NCI-H128 (cell line): ENCODE data around the gene NEURL1B.
"Not testable (repeated sequence)": the region's sequence is repeated elsewhere in the genome, so short reads cannot be mapped to it uniquely, and the experiment has no call there.

Experiments
- DNase-seq: peaks from one replicate; lab custom pipeline; 2025; ENCODE audit not compliant: unreplicated experiment; lab: John Stamatoyannopoulos, UW

Gene NEURL1B

GRCh38 chr5:172676914-172677475, 35.9 kb downstream of the NEURL1B start:
- DNase-seq, result no peak

GRCh38 chr5:172678362-172678874, 37.4 kb downstream of the NEURL1B start:
- not testable (repeated sequence) for DNase-seq

DNA sequence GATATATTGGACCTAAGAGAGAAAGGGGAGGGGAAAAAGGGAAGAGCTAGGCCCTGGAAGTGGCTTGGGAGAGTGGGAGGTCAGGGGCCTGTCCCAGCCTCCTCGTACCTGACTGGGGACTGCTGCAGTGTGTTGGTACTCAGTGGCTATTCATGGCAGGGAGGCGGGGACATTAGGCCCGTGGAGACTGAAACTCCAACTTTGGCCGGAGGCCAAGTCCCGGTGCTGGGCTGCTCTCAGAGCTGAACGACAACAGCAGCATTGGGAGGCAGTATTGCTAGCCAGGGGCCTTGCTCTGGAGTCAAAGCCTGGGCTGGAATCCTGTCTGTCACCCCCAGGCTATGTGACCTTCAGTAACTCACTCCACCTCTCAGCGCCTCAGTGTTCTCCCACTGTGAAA, 37.8 kb downstream of the NEURL1B start:
- DNase-seq, result no peak

GRCh38 chr5:172679628-172680212, 38.7 kb downstream of the NEURL1B start:
- DNase-seq, result no peak

GRCh38 chr5:172680921-172681320, 39.9 kb downstream of the NEURL1B start:
- DNase-seq, result no peak

- no peak for DNase-seq
These were observed 40.4 kb downstream of the NEURL1B start for GRCh38 chr5:172681421-172681820.

DNA sequence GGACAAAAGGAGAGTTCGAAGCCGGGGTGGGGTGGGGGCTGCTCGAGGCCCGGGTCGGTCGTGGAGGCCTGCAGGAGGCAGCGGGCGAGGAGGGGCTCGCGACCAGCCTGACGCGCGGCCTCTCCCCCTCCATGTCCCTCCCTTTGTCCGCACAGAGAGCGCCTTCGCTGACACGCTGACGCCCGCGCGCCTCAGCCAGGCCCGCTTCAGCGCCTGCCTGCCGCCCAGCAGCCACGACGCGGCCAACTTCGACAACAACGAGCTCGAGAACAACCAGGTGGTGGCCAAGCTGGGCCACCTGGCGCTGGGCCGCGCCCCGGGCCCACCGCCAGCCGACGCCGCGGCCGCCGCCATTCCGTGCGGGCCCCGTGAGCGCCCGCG, 42.2 kb downstream of the NEURL1B start:
- no peak for DNase-seq

DNA sequence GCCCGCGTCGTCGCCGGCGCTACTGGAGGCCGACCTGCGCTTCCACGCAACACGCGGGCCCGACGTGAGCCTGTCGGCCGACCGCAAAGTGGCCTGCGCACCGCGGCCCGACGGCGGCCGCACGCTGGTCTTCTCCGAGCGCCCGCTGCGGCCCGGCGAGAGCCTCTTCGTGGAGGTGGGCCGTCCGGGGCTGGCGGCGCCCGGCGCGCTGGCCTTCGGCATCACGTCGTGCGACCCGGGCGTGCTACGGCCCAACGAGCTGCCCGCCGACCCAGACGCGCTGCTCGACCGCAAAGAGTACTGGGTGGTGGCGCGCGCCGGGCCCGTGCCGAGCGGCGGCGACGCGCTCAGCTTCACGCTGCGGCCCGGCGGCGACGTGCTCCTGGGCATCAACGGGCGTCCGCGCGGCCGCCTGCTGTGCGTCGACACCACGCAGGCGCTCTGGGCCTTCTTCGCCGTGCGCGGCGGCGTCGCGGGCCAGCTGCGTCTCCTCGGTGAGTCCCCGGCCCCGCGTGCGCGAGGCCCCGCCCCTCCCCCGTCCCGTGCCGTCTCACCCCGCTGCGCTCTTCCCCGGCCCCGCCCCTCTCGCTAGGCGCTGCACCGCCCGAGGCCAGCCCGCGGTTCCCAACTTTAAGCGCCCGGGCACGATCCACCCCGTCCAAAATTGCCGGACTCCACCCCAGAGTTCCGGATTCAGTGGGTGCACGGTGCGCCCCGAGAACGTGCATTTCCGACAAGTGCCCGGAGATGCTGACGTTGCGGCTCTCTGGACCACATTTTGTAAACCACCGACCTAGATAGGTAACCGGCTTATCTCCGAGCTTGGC, 42.8 kb downstream of the NEURL1B start:
- DNase-seq, result no peak

GRCh38 chr5:172685091-172685490, 44.0 kb downstream of the NEURL1B start:
- no peak for DNase-seq

- no peak for DNase-seq
These were observed 45.0 kb downstream of the NEURL1B start for GRCh38 chr5:172686111-172686510.

DNA sequence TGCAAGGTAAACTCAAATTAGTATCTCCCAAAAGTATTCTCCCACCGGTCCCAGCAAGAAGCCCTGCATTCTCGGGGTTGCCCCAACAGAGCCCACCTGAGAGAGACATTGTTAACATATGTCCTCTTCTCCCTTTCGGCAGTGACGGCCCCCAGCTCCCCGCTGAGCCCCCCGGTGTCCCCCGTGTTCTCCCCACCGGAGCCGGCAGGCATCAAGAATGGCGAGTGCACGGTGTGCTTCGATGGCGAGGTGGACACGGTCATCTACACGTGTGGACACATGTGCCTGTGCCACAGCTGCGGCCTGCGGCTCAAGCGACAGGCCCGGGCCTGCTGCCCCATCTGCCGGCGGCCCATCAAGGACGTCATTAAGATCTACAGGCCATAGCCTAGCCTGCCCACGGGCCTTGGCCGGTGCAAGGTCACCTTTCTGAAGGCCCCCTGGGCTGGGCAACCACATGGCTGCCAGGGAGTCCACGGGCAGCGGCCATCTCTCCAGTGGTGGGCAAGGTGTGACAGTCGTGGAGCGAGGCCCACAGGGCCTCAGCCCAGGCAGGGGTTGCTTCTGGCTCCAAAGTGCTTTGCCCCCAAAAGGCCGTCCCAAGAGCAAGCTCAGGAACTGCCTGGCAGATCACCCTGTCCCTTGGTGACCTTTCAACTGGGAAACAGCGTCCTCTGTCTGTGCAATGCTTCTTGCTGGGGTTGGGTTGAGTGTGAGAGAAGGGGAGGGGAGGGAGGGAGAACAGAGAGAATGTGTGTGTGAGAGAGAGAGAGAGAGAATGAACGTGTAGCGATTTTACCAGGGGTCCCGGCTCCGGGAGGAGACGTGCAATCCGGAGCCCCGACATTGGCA, 45.7 kb downstream of the NEURL1B start:
- DNase-seq, result no peak

- no peak for DNase-seq
These were observed 46.9 kb downstream of the NEURL1B start for GRCh38 chr5:172687940-172688339.

GRCh38 chr5:172688349-172689217, 47.5 kb downstream of the NEURL1B start:
- no peak for DNase-seq

GRCh38 chr5:172689218-172689572, 48.1 kb downstream of the NEURL1B start:
- DNase-seq, result no peak

GRCh38 chr5:172689801-172690200, 48.7 kb downstream of the NEURL1B start:
- DNase-seq, result no peak

DNA sequence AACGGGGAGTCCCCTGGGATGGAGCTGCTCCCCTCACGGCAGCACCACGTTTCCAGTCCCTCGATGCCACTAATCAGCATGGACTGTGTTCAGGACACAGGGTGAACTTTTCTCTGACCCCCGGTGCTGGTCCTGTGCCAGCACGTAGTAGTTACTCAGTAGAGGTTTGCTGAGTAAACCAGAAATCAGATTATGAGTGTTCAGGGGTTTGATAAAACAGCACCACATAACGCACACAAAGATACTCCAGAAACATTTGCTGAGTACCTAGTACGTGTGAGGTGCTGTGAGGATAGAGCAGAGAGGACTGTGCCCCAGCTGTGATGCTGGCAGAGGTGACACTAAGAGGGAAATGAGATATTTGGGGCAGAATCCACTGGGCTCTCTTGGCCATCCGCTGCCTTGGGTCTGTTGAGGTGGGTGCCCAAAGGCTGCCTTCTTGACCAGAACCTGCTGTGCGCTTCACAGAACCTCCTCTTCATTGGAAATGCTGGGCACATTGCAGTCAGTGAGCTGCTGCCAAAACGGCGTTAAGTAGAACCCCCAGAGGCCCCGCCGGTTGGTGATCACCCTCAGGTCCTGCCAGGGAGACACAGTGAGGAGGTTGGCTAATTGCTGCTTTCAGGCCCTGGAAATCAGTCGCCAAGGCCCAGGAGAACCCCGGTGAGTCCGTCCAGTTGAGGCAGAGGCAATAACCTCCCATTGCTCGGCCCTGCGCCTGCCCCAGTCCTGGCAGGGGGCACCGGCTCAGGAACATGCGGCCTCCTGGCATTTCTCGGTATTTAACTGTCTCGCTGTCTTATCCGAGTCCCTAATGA, 49.4 kb downstream of the NEURL1B start:
- no peak for DNase-seq

- DNase-seq, result no peak
These were observed 50.8 kb downstream of the NEURL1B start for GRCh38 chr5:172691886-172692285.

DNA sequence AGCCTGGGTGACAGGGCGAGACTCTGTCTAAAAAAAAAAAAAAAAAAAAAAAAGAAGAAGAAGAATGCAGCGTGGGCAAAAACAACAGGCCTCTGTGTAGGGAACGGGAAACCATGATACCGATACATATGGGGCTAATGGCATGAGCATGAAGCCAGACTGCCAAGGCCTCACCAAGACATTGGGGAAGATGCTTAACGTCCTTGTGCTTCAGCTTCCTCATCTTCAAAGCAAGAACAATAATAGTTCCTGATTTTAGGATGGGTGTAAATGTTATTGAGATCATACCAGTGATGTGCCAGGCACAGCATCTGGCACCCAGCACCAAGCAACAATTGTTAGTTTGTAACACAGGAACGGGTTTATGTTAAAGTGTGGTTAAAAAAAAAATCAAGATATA, 51.4 kb downstream of the NEURL1B start:
- DNase-seq, result no peak

DNA sequence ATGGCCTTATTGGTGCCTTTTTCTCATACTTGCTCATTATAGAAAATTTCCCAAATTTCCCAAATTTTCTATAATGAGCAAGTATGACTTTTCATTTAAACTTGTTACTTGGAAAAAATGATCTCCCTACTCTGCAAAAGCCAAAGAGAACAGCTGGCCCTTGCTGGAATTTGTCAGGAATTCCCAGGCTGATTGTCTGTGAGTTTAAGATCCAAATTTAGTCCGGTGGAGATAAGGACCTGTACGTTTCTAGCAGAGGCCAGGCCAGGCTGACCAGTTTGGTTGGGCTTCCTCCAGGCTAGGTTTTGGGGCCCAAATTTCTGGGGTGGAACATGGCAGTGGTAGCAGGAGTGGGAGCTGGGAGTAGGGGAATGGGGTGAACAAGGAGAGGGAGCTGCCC, 51.9 kb downstream of the NEURL1B start:
- DNase-seq, result no peak

DNA sequence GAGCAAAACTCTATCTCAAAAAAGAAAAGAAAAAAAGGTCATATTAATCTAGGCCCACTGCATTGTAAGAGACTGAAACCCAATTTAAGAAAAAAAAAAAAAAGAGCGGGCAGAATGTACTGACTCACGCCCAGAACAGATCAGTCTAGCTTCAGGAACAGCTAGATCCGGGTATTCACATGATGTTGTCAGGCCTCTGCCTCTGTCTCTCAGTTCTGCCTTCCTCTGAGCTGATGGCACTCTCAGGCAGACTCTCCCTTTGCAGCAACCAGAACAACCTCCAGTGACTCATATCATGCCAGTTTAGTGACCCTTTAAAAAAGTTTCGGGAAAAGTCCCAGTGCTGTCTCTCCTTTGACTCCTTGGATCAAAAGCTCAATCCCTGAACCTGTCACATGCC, 53.0 kb downstream of the NEURL1B start:
- DNase-seq, result no peak
